B cell (primary cell): ENCODE results near the gene RFC1.

Source experiments
- CTCF ChIP-seq: fragments of 200-600 bp; IDR thresholded peaks from one replicate; pipeline ENCODE4 v1.8.0; 2022; ENCODE audit warnings: antibody characterized with exemption, mild to moderate bottlenecking
- EZH2 ChIP-seq: IDR thresholded peaks from 2 replicates; pipeline ENCODE4 v1.6.1; 2012; ENCODE audit warnings: borderline replicate concordance, low read depth, mild to moderate bottlenecking, moderate library complexity, low read length; ENCODE audit not compliant: insufficient read depth, poor library complexity, severe bottlenecking

- no peak for TF ChIP-seq CTCF
- no peak for TF ChIP-seq EZH2
Measured at GRCh38 chr4:39365830-39366771, at the start of gene RFC1.
